Dedifferentiated amniotic fluid mesenchymal stem cell (primary cell): ENCODE measurements around the gene TMEM59.
"Not testable (repeated sequence)": the region's sequence is repeated elsewhere in the genome, so short reads cannot be mapped to it uniquely, and the experiment has no call there.

Source experiments
- DNase-seq: peaks from one replicate; pipeline ENCODE4 v3.0.0-alpha.2; 2016; ENCODE audit errors: extremely low spot score

TMEM59 gene, protein sequence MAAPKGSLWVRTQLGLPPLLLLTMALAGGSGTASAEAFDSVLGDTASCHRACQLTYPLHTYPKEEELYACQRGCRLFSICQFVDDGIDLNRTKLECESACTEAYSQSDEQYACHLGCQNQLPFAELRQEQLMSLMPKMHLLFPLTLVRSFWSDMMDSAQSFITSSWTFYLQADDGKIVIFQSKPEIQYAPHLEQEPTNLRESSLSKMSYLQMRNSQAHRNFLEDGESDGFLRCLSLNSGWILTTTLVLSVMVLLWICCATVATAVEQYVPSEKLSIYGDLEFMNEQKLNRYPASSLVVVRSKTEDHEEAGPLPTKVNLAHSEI

GRCh38 chr1:54052934-54053744, at the start of gene TMEM59, which contains the start of gene TCEANC2:
Gene TMEM59, minus strand, starts transcription at chr1:54053204. Its CDS starts 16 bp downstream, at chr1:54053188.
Gene TCEANC2, plus strand, starts transcription at chr1:54053608. Its CDS starts 815 bp downstream, at chr1:54054423.
- DNase-seq: peak; percentile 99

DNA sequence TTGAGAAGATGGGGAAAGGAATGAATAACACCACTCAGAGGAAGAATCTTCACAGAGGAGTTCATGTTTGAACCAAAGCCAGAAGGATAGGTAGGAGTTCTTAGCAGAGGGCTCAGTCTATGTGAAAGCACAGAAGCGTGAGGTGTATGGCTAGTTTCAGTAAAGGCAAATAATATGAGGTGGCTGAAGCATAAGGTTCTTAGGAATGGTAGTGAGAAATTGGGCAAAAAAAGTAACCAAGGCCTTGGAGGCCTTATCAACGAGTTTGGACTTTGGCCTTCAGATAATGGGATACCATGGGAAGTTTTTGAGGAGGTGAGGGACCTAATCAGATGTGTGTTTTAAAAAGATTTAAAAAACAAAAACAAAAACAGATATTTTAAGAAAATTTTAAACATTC, 47.5 kb upstream of the TMEM59 start:
- DNase-seq: no peak

GRCh38 chr1:54099061-54099610, 46.1 kb upstream of the TMEM59 start:
- no peak for DNase-seq

GRCh38 chr1:54096877-54097240, 43.9 kb upstream of the TMEM59 start:
- DNase-seq: no peak

DNA sequence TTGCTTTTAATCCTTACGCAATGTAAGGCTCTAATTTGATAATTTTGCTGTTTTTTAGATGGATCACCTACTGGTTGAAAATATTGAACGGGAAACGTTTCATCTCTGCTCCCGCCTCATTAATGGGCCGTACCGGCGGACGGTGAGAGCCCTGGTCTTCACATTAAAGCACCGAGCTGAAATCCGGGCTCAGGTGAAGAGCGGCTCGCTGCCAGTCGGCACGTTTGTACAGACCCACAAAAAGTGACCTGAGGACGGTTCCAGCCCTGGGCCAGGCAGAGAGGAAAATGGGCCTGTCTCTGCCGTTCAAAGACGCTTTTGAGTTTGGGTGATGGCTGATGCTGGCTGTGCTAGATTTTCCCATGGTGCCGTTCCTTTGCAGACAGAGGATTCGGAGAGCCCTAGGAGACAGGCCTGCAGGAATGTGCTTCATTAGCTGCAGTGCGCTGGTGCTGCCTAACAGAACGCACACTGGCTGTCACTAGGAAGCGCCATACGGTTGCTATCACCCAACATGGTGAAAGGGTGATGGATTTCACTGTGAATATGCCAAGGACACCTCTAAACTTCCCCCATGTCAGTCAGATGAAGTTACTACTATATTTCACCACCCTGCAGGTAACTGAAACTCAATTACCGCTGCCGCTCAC, 43.3 kb upstream of the TMEM59 start:
- DNase-seq: no peak

GRCh38 chr1:54095546-54096226, 42.7 kb upstream of the TMEM59 start:
- no peak for DNase-seq

DNA sequence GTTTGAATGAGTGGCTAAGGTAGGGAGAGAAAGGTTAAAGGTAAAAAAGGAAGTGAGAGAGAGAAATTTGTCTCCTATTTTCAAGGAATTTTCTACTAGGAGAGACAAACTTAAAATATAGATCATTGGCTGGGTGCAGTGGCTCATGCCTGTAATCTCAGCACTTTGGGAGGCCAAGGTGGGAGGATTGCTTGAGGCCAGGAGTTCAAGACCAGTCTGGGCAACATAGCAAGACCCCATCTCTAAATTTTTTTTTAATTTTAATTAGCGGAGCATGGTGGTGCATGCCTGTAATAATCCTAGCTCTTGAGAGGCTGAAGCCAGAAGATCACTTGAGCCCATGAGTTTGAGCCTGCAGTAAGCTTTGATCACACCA, 41.7 kb upstream of the TMEM59 start:
- not testable (repeated sequence) for DNase-seq

DNA sequence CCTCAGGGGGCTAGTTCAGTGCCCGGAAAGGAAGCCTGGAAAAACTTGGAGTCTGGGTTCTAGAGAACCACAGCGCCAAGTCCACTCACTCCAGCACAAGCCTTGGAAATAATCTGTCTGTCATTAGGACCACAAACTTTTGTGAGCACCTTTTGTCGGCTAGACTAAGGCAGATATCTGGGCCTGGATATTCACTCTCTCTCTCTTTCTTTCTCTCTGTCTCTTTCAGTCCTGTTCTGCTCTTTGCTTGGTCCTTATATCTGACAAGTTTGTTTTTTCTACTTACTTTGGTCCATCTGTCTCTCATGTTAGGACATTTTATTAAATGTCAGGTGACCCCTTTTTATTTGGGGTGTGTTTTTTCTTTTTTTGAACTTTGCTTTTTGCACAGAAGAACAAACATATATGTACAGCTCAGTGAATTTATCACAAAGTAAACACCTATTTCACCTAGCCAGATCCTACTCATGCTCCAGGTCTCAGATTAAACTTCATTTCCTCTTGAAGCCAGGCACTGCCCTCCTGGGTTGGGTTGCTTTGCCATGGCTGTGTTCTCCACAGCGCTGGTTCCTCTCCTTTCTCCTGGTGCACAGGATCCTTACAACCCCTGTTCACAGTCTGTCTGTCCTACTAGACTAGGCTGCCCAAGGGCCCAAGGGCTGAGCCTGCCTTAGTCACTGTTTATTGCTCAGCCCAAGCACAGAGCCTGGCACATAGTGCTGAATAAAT, 41.2 kb upstream of the TMEM59 start:
- DNase-seq: no peak

DNA sequence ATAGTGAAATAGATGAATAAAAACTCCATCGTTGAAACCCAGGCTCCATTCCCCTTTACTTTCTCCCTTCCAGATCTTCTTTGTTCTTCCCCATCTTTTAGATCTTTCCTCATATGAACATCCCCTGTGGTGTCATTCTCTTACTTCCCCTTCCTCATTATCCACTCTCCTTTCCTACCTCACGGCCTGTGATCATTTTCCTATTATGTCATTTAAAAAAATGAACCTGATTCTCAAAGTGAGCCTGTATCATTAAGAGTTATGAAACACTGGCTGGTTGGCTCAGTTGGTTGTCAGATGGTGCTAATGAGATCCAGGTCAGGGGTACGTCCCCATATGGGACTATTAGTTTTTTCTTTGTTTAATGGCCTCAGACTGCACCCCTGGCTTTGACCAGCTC, 38.7 kb upstream of the TMEM59 start:
- DNase-seq: no peak

- DNase-seq: no peak
Measured at GRCh38 chr1:54088385-54088784, 35.4 kb upstream of the TMEM59 start.

GRCh38 chr1:54086754-54087153, 33.8 kb upstream of the TMEM59 start:
- DNase-seq: no peak

GRCh38 chr1:54084794-54085193, 31.8 kb upstream of the TMEM59 start:
- no peak for DNase-seq

DNA sequence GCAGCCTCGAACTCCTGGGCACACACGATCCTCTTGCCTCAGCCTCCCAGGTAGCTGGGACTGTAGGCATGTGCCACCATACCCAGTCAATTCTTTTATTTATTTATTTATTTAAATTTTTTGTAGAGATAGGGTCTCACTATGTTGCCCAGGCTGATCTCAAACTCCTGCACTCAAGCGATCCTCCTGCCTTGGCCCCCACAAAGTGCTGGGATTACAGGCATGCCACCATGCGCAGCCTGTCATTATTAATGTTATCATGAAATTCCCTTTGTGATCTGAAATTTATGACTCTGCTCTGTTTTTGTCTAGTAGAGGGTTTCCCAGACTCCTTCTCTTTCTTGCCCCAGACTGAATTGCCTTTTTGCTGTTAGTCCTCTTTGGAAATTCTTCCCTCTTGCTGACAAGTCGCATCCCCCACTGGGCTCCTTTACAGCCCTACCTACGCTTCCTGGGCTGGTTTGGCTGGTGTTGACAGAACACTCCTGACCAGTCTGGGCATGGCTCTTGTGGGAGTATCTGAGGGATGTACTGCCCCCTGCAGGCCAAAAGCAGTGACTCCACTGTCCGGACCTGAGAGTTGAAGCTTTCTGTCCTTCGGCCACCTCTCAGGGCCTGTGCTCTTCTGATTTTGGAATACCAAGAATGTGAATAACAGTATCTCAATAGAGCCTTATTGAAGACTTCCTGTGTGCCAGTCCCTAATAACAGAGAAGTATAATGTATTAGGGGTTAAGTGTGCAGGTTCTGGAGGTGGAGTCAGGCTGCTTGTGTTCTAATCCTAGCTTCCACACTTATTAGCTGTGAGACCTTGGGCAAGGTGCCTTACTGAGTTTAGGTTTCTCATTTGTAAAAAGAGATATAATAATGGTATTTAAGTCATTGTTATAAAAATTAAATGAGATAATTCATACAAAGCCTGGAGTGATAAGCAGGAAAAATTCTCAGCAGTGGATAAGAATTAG, 28.6 kb upstream of the TMEM59 start:
- peak; percentile 18 for DNase-seq

DNA sequence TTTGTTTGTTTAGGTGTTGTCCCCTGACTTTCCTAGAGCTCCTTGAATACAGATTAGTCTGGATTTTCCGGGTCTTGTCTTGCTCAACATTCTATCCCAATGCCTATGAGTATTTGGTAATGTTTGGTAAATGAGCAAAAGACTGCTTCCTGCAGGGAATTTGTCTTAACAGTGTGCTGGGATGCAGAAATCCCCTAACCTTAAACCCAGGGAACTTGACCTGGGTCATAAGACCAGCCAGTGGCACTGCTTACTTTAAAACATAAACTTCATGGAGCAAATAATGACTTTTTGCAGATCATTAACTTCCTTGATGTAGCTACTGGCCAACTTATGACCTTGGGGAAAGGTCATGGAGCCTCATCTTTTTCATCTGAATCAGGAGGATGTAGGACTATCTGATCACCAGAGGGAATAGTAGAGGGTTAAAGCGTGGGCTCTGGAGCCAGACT, 27.6 kb upstream of the TMEM59 start:
- DNase-seq: no peak

- DNase-seq: no peak
Measured at GRCh38 chr1:54077359-54077758, 24.4 kb upstream of the TMEM59 start.

DNA sequence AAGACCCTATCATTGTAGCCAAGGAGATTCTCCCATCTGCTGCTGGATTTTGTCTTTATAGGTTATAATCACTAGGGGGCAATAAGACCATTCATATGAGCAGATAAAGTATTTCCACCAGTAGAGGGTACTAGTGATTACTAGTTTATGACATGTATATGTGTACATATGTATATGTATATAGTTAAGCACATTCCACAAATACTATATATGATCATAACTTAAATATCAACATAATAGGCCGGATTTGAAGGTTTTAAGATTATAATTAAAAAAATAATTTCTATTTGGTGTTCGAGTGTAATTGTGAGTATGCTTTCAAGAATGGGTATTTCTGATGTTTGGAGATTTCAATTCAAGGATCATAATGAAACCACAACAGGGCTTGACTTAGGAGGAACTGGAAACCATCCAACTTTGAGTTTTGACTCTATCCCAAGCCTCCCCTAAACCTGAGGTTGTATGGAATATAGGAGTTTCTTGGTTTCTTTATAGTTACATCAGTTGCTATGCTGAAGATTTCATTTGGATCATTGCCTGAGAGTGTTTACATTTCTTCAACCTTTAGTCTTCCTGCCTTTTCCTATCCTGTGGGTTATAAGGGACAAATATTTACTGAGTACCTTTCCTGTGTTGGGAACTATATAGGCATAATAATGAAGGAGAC, 17.3 kb upstream of the TMEM59 start:
- peak; percentile 59 for DNase-seq

DNA sequence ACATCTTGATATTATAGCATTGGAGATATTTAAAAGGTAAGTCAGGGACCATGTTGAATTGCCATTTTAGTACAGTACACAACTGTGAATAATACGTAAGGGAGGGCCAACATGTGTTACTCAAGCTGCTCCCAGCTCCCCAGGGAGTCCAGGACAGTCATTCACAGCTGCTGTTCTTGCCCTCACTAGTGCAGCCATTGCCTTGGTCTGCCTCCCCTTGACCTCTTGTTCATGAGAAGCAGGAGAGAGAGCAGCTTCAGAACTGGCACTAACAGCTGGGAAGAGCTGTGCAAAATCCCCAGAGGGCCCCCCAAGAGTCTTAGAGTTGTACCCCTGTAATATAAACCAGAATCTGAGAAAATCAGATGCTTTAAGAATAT, 16.8 kb upstream of the TMEM59 start:
- DNase-seq: no peak

- no peak for DNase-seq
Measured at GRCh38 chr1:54064299-54064698, 11.3 kb upstream of the TMEM59 start.

- no peak for DNase-seq
Measured at GRCh38 chr1:54054438-54054749, 1.4 kb upstream of the TMEM59 start.
